HEK293 (cell line): Measurements from ENCODE around the gene CPNE5.

Experiments
- AEBP2 ChIP-seq: fragments of 450-650 bp; formaldehyde crosslinking; IDR thresholded peaks from 2 replicates; pipeline ENCODE4 v1.5.1; 2016; ENCODE audit warnings: missing biosample characterization, missing genetic modification characterization, borderline replicate concordance
- EGR2 ChIP-seq: fragments of 450-650 bp; formaldehyde crosslinking; IDR thresholded peaks from 2 replicates; pipeline ENCODE4 v1.5.1; 2016; ENCODE audit warnings: low read depth, missing biosample characterization, missing genetic modification characterization
- GLIS1 ChIP-seq: fragments of 450-650 bp; formaldehyde crosslinking; IDR thresholded peaks from 2 replicates; pipeline ENCODE4 v1.5.1; 2016; ENCODE audit warnings: missing biosample characterization, missing genetic modification characterization
- HOXC10 ChIP-seq: sonication (generic); formaldehyde crosslinking; IDR thresholded peaks from 2 replicates; pipeline ENCODE4 v1.8.1; 2023; ENCODE audit warnings: mild to moderate bottlenecking, missing genetic modification reagents
- KLF7 ChIP-seq: fragments of 450-650 bp; formaldehyde crosslinking; IDR thresholded peaks from 2 replicates; pipeline ENCODE4 v1.5.1; 2016; ENCODE audit warnings: missing biosample characterization, missing genetic modification characterization, borderline replicate concordance
- KLF9 ChIP-seq: fragments of 450-650 bp; formaldehyde crosslinking; IDR thresholded peaks from 2 replicates; pipeline ENCODE4 v1.5.1; 2016; ENCODE audit warnings: missing biosample characterization, missing genetic modification characterization, low read depth
- SETDB1 ChIP-seq: IDR thresholded peaks from one replicate; pipeline ENCODE4 v1.6.1; 2017; ENCODE audit warnings: mild to moderate bottlenecking, low read length, moderate library complexity, mixed read lengths; ENCODE audit not compliant: insufficient read length
- TSHZ1 ChIP-seq: fragments of 450-650 bp; formaldehyde crosslinking; IDR thresholded peaks from 2 replicates; pipeline ENCODE4 v1.5.1; 2016; ENCODE audit warnings: missing biosample characterization, missing genetic modification characterization, borderline replicate concordance
- ZBTB20 ChIP-seq: fragments of 450-650 bp; formaldehyde crosslinking; IDR thresholded peaks from 2 replicates; pipeline ENCODE4 v1.5.1; 2016; ENCODE audit warnings: missing biosample characterization, missing genetic modification characterization
- ZBTB44 ChIP-seq: fragments of 450-650 bp; IDR thresholded peaks from 2 replicates; pipeline ENCODE4 v1.5.1; 2018; ENCODE audit warnings: missing biosample characterization, mild to moderate bottlenecking, missing genetic modification characterization
- ZFP41 ChIP-seq: fragments of 450-650 bp; formaldehyde crosslinking; IDR thresholded peaks from 2 replicates; pipeline ENCODE4 v1.5.1; 2016; ENCODE audit warnings: missing biosample characterization, missing genetic modification characterization, borderline replicate concordance
- ZFP69B ChIP-seq: fragments of 450-650 bp; formaldehyde crosslinking; IDR thresholded peaks from 2 replicates; pipeline ENCODE4 v1.5.1; 2016; ENCODE audit warnings: missing biosample characterization, missing genetic modification characterization
- ZNF148 ChIP-seq: fragments of 450-650 bp; formaldehyde crosslinking; IDR thresholded peaks from 2 replicates; pipeline ENCODE4 v1.5.0; 2017; ENCODE audit warnings: missing biosample characterization, missing genetic modification characterization, borderline replicate concordance
- ZNF155 ChIP-seq: fragments of 450-650 bp; formaldehyde crosslinking; IDR thresholded peaks from 2 replicates; pipeline ENCODE4 v1.5.1; 2016; ENCODE audit warnings: missing biosample characterization, missing genetic modification characterization
- ZNF324 ChIP-seq: fragments of 450-650 bp; formaldehyde crosslinking; IDR thresholded peaks from 2 replicates; pipeline ENCODE4 v1.5.1; 2016; ENCODE audit warnings: missing biosample characterization, missing genetic modification characterization
- ZNF354C ChIP-seq: fragments of 450-650 bp; formaldehyde crosslinking; IDR thresholded peaks from 2 replicates; pipeline ENCODE4 v1.5.1; 2016; ENCODE audit warnings: missing biosample characterization, missing genetic modification characterization, low read depth, borderline replicate concordance
- ZNF501 ChIP-seq: fragments of 450-650 bp; formaldehyde crosslinking; IDR thresholded peaks from 2 replicates; pipeline ENCODE4 v1.5.1; 2016; ENCODE audit warnings: missing biosample characterization, missing genetic modification characterization
- ZNF580 ChIP-seq: fragments of 450-650 bp; formaldehyde crosslinking; IDR thresholded peaks from 2 replicates; pipeline ENCODE4 v1.5.1; 2016; ENCODE audit warnings: missing biosample characterization, missing genetic modification characterization
- ZNF664 ChIP-seq: fragments of 450-650 bp; formaldehyde crosslinking; IDR thresholded peaks from 2 replicates; pipeline ENCODE4 v1.5.1; 2016; ENCODE audit warnings: missing biosample characterization, missing genetic modification characterization
- ZNF707 ChIP-seq: fragments of 450-650 bp; formaldehyde crosslinking; IDR thresholded peaks from 2 replicates; pipeline ENCODE4 v1.5.1; 2016; ENCODE audit warnings: missing biosample characterization, missing genetic modification characterization
- ZNF777 ChIP-seq: fragments of 450-650 bp; formaldehyde crosslinking; IDR thresholded peaks from 2 replicates; pipeline ENCODE4 v1.5.1; 2017; ENCODE audit warnings: missing biosample characterization, missing genetic modification characterization, borderline replicate concordance
- ZNF830 ChIP-seq: fragments of 450-650 bp; IDR thresholded peaks from 2 replicates; pipeline ENCODE4 v1.5.0; 2018; ENCODE audit warnings: missing biosample characterization, missing genetic modification characterization, low read depth, mild to moderate bottlenecking, moderate library complexity
- ZSCAN23 ChIP-seq: fragments of 450-650 bp; formaldehyde crosslinking; IDR thresholded peaks from 2 replicates; pipeline ENCODE4 v1.5.1; 2016; ENCODE audit warnings: missing biosample characterization, missing genetic modification characterization

CPNE5 gene

GRCh38 chr6:36874443-36875249 lies 35.4 kb upstream of the CPNE5 start, which contains the start of gene PPIL1 (continued):
- TF ChIP-seq ZBTB44 (tag by site-specific recombination) (peak; percentile 38; the same call in 1 of the 2 replicates), TSHZ1 (tag by site-specific recombination) (no peak), ZNF148 (tag by site-specific recombination) (no peak), ZNF830 (tag by site-specific recombination) (no peak), ZBTB20 (tag by site-specific recombination) (peak; percentile 86; the same call in 1 of the 2 replicates), ZNF664 (peak; percentile 69; the same call in 1 of the 2 replicates), ZNF324 (peak; percentile 73), ZNF155 (no peak), GLIS1 (tag by site-specific recombination) (peak; percentile 87), ZNF580 (tag by site-specific recombination) (peak; percentile 100), EGR2 (tag by site-specific recombination) (no peak), KLF9 (tag by site-specific recombination) (peak; percentile 91), ZNF354C (tag by site-specific recombination) (no peak), ZNF501 (tag by site-specific recombination) (peak; percentile 99), HOXC10 (CRISPR knock-in tag) (no peak), KLF7 (tag by site-specific recombination) (peak; percentile 87; the same call in 1 of the 2 replicates), ZFP41 (no peak; the same call in 1 of the 2 replicates), SETDB1 (no peak), ZFP69B (peak; percentile 65; the same call in 1 of the 2 replicates), AEBP2 (tag by site-specific recombination) (no peak; the same call in 1 of the 2 replicates), ZNF777 (peak; percentile 92; the same call in 1 of the 2 replicates), ZNF707 (tag by site-specific recombination) (no peak), ZSCAN23 (no peak)
